NCI-H2107 (cell line): ENCODE measurements around the gene WDR18.
"Not testable (repeated sequence)": the region's sequence is repeated elsewhere in the genome, so short reads cannot be mapped to it uniquely, and the experiment has no call there.

Experiments
- DNase-seq: peaks from one replicate; lab custom pipeline; 2025; lab: John Stamatoyannopoulos, UW

Gene WDR18

DNA sequence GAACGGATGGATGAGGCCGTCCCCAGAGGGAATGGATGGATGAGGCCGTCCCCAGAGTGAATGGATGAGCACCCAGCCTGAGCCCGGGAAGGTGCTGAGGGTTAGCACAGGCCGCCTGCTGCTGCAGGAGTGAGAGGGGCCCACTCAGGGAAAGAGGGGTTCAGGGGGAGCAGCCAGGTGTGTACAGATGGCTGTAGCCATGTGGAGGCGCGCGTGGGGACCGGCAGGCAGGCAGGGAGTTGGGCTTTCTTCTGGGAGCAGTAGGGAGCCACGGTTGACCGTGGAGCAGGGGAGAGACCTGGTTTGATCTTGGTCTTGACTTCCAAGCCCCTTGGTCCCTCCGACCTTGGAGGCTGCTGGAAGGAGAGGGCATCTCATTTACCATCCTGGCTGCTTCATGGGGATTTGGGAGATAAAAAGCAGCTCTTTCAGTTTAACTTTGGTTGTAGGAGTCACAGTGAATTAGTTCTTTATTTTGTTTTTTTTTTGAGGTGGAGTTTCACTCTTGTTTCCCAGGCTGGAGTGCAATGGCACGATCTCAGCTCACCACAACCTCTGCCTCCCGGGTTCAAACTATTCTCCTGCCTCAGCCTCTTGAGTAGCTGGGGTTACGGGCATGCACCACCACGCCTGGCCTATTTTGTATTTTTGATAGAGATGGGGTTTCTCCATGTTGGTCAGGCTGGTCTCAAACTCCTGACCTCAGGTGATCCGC lies 33.6 kb upstream of the WDR18 start:
- no peak for DNase-seq

GRCh38 chr19:952049-952679 lies 32.0 kb upstream of the WDR18 start:
- DNase-seq, result no peak

DNA sequence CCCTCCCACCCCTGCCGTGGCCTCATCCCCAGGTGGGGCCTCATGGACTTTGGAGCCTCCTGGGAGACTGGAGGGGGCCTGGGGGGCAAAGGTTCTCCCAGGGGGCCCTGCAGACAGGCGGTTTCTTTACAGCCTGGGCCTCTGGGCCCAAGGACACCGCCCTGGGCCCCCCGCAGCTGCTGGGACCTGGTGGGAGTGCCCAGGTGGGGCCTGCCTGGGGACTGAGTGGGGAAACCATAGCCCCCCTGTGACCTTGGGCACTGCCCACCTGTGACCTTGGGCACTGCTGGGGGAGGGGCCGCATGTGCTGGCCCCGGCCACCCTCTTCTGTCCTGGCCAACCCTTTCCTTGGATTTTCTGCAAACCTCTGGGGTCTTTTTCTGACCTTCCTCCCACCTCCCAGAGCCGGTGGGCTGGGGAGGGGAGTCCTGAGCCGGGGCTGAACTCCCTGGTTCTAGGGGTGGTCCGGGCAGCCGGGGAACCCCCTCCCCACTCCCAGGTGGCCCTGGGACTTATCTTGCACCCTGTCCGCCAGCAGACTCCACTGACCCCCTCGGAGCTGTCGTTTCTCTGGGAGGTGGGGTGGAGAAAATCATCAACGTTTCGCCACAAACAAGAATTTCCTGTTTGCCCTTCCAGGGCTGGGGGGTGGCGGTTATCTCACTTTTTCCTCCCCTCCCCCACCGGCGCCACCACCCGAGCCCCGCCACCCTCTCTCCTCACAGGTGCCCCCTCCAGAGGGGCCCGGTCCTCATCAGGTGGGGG lies 31.3 kb upstream of the WDR18 start:
- DNase-seq, result no peak

DNA sequence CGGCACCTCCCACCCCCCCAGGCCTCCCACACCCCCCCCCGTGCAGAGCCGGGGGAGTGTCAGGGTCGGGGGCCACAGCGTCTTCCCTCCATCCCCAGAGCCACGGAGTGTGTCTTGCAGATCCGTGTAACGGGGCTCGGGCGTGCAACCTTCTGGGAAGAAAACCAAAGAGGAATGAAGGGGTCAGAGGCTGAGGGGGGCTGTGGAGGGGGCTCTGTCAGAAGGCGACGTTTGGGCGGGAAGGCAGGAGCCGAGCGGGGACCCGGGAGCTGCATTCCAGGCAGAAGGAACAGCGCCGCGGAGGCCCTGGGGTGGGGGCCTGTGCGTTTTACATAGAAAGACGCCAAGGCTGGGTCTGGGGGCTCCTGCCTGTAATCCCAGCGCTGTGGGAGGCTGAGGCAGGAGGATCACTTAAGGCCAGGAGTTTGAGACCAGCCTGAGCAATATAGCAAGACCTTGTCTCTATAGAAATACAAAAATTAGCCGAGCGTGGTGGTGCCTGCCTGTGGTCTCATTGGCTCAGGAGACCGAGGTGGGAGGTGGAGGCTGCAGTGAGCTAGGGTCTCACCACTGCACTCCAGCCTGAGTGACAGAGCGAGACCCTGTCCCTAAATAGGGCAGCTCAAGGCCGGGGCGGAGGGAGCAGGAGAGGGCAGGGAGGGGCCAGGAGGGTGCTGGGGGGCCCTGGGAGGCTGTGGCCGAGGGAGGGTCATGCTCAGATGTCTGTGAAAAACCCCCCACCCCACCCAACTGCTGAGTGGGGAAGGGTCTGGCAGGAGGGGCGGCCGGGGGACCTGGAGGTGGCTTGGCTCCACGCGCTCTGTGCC lies 30.5 kb upstream of the WDR18 start:
- DNase-seq, result no peak

GRCh38 chr19:954272-954671 lies 29.9 kb upstream of the WDR18 start:
- no peak for DNase-seq

DNA sequence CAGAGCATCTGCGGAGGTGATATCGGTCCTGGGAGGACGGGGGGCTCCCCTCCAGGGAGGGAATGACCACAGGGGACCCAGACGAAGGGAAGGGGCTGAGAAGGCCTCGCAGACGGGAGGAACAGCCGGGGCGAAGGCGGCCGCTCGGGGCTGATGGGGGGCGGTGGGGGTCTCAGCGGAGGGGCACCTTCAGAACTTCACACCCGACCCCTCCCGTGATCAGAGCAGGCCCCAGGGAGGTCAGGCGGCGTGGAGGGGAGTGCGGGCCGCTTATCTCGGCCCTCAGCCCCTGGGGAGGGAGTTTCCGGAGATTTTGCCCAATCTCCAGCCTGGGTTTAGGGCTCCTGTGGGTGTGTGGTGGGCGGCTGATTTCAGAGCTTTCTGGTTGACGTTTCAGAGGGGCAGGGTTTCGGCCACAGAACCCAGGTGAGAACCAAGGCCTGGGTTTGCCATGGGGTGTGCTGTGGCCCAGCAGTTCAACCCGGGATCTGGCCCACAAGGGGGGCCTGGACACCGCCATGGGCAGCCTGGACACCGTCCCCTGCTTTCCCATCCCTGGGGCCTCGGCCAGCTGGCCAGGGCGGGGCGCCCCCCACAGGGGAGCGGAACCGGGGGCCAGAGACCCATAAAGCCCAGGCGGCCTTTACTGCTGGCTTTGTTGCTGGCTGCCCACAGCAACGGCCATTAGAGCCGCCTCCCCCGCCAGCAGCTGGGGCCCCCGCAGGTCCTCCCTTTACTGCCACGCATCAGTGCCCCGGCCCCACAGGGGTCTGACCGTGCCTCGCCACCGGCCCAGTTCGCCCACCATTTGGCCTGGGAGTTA lies 29.3 kb upstream of the WDR18 start:
- DNase-seq, result no peak

DNA sequence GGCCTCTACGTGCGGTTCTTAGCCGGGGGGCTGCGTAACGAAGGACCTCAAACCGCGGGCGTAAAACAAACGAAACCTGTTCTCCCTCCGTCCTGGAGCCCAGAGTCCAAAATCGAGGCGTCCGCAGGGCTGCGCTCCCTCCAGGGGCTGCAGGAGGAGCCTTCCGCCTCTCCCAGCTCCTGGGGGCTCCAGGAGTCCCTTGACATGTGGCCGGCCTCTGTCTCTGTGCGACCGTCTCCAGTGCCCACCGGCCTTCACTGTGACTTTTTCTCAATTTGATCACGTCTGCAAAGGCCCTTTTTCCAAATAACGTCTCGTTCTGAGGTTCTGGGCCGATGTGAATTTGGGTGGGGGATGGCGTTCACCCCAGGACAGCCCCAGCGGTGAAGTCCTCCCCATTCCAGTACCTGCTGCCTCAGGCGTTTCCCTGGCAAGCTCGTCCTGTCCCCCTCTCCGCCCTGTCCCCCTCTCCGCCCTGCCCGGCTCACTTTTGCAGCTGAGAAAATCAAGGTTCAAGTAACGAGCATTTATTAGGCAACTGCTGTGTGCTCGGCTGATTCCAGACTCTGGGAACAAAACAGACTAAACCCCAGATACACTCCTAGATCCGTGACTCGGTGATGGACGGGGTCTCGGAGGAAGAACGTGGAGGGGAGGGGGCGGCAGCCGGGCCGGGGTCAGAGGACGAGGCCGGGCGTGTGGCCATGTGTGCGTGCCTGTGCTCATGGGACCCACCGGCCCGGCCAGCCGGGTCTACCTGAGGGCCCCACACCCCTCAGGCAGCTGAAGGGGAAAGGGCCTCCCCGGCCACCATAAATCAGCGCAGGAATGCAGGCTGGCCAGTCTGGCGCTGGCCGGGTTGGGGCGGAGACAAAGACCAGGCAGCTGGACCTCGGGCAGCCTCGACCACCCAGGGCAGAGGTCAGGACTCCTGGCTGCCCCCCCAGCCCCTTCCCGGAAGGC lies 28.1 kb upstream of the WDR18 start:
- no peak for DNase-seq

- DNase-seq, result no peak
Measured at GRCh38 chr19:956766-957440, 27.2 kb upstream of the WDR18 start.

- DNase-seq, result not testable (repeated sequence)
Measured at GRCh38 chr19:957578-957977, 26.6 kb upstream of the WDR18 start.

DNA sequence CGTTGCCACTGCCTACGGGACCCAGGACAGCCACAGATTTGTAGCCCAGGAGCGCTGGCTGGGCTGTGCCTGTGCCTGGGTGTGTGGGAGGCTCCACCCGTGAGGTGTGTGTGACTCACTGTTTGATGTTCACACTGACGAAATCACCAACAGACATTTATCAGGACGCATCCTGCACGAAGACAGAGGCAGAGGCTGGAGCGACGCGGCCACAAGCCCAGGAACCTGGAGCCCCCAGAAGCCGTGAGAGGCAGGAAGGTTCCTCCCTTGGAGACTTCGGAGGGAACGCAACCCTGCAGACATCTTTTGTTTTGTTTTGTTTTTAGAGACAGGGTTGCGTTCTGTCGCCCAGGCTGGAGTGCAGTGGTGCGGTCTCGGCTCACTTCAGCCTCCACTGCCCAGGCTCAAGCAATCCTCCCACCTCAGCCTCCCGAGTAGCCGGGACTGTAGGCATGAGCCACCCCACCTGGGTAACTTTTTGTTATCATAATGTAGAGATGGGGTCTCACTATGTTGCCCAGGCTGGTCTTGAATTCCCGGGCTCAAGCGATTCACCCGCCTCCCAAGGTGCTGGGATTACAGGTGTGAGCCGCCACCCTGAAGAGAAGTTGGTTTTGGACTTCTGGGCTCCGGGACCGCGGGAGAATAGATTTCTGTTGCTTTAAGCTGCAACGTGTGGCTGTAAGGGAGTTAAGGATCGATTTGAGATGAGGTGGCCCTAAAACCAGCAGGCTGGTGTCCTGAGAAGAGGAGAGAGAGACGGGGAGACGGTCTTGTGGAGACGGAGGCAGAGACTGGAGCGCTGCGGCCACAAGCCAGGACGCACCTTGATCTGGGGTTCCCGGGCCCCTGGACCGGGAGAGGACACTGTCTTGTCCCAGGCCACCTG lies 24.9 kb upstream of the WDR18 start:
- DNase-seq, result no peak

DNA sequence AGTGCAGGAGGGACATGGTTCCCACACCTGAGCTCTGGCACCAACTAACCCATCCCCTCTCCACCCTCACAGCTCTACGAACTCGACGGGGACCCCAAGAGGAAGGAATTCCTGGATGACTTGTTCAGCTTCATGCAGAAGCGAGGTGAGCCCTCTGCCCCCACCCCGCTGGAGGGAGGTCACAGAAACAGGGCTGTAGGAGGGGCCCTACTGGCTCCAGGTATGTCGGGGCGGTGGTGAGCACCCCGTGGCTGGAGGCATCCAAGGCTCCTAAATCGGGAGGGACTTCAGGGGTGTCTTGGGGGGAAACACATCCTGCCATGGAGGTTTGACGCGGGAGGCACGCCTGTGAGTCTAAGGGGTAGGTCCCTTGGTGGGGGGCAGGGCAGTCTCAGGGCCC lies 24.1 kb upstream of the WDR18 start:
- DNase-seq, result no peak

- no peak for DNase-seq
Measured at GRCh38 chr19:960601-960938, 23.6 kb upstream of the WDR18 start.

GRCh38 chr19:961866-962620 lies 22.1 kb upstream of the WDR18 start:
- DNase-seq, result no peak

DNA sequence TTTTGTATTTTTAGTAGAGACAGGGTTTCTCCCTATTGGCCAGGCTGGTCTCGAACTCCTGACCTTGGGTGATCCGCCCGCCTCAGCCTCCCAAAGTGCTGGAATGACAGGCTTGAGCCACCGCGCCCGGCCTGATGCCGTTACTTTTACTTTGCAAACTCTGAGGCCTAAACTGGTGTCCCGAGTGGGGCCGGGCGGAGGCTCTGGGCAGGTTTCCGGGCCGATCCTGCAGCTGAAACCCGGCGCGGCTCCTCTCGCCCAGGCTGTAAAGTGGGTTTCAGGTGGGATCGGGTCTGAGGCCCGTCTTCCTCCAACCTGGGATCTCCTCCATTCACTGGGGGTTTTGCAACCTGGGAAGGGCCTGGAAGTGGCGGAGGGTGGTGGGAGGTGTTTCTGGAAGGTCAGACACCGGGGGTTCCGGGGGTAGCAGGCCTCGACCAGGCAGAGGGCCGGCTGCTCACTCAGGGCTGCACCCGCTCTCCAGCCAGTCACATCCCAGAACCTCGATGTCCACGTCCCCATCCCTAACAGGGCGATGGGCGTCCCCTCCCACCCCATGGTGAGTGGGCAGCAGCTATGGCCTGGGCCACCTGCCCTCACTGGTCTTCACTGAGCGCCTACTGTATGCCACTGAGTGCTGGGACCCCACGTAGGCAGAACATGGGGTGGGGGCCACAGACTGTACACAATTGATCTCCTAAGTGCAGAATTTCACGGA lies 21.3 kb upstream of the WDR18 start:
- DNase-seq, result no peak

- no peak for DNase-seq
Measured at GRCh38 chr19:963486-963951, 20.6 kb upstream of the WDR18 start.

DNA sequence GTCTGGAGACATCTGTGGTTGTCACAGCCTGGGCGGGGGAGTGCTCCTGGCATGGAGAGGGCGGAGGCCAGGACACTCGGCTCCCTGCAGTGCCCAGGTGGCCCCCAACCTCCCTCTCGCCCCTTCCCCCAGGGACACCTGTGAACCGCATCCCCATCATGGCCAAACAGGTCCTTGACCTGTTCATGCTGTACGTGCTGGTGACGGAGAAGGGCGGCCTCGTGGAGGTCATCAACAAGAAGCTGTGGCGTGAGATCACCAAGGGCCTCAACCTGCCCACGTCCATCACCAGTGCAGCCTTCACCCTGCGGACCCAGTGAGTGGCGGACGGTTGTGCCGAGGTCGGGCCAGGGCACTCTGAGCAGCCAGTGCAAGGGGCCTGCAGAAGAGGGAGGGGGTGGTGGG lies 20.0 kb upstream of the WDR18 start:
- DNase-seq, result no peak
